SK-N-SH (cell line): ENCODE data around the gene MCTP1. TPM values are rescaled to one million over a fixed set of nuclear protein-coding genes. Genes with fewer than 3 reads are reported as not detected.
A peak's percentile ranks its signal among the peaks of the same experiment; 100 is the strongest.

ENCODE experiments used
- CHD2 ChIP-seq: fragments of 150-350 bp; IDR thresholded peaks from 2 replicates; pipeline ENCODE4 v1.6.1; 2018; ENCODE audit warnings: low read length; ENCODE audit not compliant: partially characterized antibody
- CTCF ChIP-seq: fragments of 200-600 bp; sonication (generic); IDR thresholded peaks from 2 replicates; pipeline ENCODE4 v1.6.1; 2017; ENCODE audit warnings: antibody characterized with exemption, mild to moderate bottlenecking, moderate library complexity
- EP300 ChIP-seq, 2 experiments: IDR thresholded peaks; 2 replicates each; pipeline versions ENCODE4 v1.4.0 to v1.6.1; 2012; ENCODE audit warnings: borderline replicate concordance in 1 of 2, low read depth in 1 of 2, low read length in 1 of 2
- EZH2phosphoT487 ChIP-seq: fragments of 200-600 bp; sonication (generic); IDR thresholded peaks from 2 replicates; pipeline ENCODE4 v1.6.1; 2017; ENCODE audit warnings: low read depth, mixed run types, mild to moderate bottlenecking, antibody characterized with exemption, moderate library complexity, borderline replicate concordance
- FOXM1 ChIP-seq: IDR thresholded peaks from 2 replicates; pipeline ENCODE4 v1.4.0; 2012; ENCODE audit warnings: low read depth, mild to moderate bottlenecking
- GATA2 ChIP-seq: sonication (generic); formaldehyde crosslinking; IDR thresholded peaks from 2 replicates; pipeline ENCODE4 v1.5.0; 2020; ENCODE audit warnings: mild to moderate bottlenecking, missing genetic modification reagents
- IRF3 ChIP-seq: fragments of 150-350 bp; IDR thresholded peaks from 2 replicates; pipeline ENCODE4 v1.6.1; 2016; ENCODE audit warnings: mild to moderate bottlenecking, low read depth, low read length
- NRF1 ChIP-seq: IDR thresholded peaks from 2 replicates; pipeline ENCODE4 v1.6.1; 2012; ENCODE audit warnings: low read depth, mild to moderate bottlenecking, low read length
- PBX3 ChIP-seq: IDR thresholded peaks from 2 replicates; pipeline ENCODE4; 2012
- POLR2AphosphoS5 ChIP-seq: IDR thresholded peaks from 2 replicates; pipeline ENCODE4 v1.6.1; 2012; ENCODE audit warnings: low read depth, low read length
- RAD21 ChIP-seq: IDR thresholded peaks from 2 replicates; pipeline ENCODE4 v1.6.1; 2012; ENCODE audit warnings: mild to moderate bottlenecking, low read length
- RCOR1 ChIP-seq: fragments of 150-350 bp; IDR thresholded peaks from 2 replicates; pipeline ENCODE4 v1.6.1; 2017; ENCODE audit warnings: antibody characterized with exemption, low read length
- RFX5 ChIP-seq: IDR thresholded peaks from 2 replicates; pipeline ENCODE4 v1.6.1; 2012; ENCODE audit warnings: mild to moderate bottlenecking, improper control_type of control experiment, low read length
- RXRA ChIP-seq: IDR thresholded peaks from 2 replicates; pipeline ENCODE4 v1.4.0; 2012; ENCODE audit warnings: low read depth, mild to moderate bottlenecking, borderline replicate concordance
- SIN3A ChIP-seq: IDR thresholded peaks from 2 replicates; pipeline ENCODE4 v1.6.1; 2012; ENCODE audit warnings: low read depth, mild to moderate bottlenecking, low read length, moderate library complexity, borderline replicate concordance
- TAF1 ChIP-seq: IDR thresholded peaks from 2 replicates; pipeline ENCODE4 v1.6.1; 2012; ENCODE audit warnings: low read depth, mild to moderate bottlenecking, low read length, moderate library complexity, borderline replicate concordance
- USF1 ChIP-seq: IDR thresholded peaks from 2 replicates; pipeline ENCODE4 v1.4.0; 2012; ENCODE audit warnings: low read depth, borderline replicate concordance
- ZBTB33 ChIP-seq: IDR thresholded peaks from 2 replicates; pipeline ENCODE4 v1.4.0; 2012; ENCODE audit warnings: low read depth, borderline replicate concordance
- polyA plus RNA-seq, 3 experiments: library from polyadenylated mRNA; depleted of rRNA; stranded (reverse); fragments of >200 nt; gene quantifications; 2 replicates each; pipeline ENCODE4 v1.2.3, GENCODE V29; 2012

MCTP1 gene
- polyA plus RNA-seq, 1 of the 3 experiments (the other 2 are of a cell fraction) = 0.53 TPM

- no peak for TF ChIP-seq IRF3
- peak; percentile 66 for TF ChIP-seq CHD2
- peak; percentile 91 for TF ChIP-seq PBX3
- peak; percentile 76 to 96 for TF ChIP-seq EP300 (IDR thresholded peaks at IDR 0.05; ENCODE audit: borderline replicate concordance in 1 of 2, low read depth in 1 of 2, low read length in 1 of 2)
- TF ChIP-seq RFX5 = no peak
- no peak; the same call in 1 of the 2 replicates for TF ChIP-seq TAF1
- TF ChIP-seq RCOR1 = peak; percentile 82; the same call in 1 of the 2 replicates
- no peak for TF ChIP-seq CTCF
- TF ChIP-seq POLR2AphosphoS5 = peak; percentile 87
- TF ChIP-seq RAD21 = no peak
- no peak for TF ChIP-seq USF1
- TF ChIP-seq FOXM1 = peak; percentile 86
- TF ChIP-seq RXRA = peak; percentile 87
- no peak for TF ChIP-seq EZH2phosphoT487
- TF ChIP-seq ZBTB33 = peak; percentile 36; the same call in 1 of the 2 replicates
- peak; percentile 77; the same call in 1 of the 2 replicates for TF ChIP-seq SIN3A
- TF ChIP-seq NRF1 = no peak
- peak; percentile 83 for TF ChIP-seq GATA2
Observed at GRCh38 chr5:94776167-94776566, 508.7 kb downstream of the MCTP1 start (continued).
